ENCODE results near the gene DNAJC24. TPM values are rescaled to one million over a fixed set of nuclear protein-coding genes. Genes with fewer than 3 reads are reported as not detected.
A peak's percentile ranks its signal among the peaks of the same experiment; 100 is the strongest.

The DNAJC24 gene
- total and polyA plus RNA-seq, 10 of the 15 experiments (the other 5 are each of a cell fraction or from before 2014, with no cell fraction given): 10.0 to 25.4 (median 13.8) TPM

DNA sequence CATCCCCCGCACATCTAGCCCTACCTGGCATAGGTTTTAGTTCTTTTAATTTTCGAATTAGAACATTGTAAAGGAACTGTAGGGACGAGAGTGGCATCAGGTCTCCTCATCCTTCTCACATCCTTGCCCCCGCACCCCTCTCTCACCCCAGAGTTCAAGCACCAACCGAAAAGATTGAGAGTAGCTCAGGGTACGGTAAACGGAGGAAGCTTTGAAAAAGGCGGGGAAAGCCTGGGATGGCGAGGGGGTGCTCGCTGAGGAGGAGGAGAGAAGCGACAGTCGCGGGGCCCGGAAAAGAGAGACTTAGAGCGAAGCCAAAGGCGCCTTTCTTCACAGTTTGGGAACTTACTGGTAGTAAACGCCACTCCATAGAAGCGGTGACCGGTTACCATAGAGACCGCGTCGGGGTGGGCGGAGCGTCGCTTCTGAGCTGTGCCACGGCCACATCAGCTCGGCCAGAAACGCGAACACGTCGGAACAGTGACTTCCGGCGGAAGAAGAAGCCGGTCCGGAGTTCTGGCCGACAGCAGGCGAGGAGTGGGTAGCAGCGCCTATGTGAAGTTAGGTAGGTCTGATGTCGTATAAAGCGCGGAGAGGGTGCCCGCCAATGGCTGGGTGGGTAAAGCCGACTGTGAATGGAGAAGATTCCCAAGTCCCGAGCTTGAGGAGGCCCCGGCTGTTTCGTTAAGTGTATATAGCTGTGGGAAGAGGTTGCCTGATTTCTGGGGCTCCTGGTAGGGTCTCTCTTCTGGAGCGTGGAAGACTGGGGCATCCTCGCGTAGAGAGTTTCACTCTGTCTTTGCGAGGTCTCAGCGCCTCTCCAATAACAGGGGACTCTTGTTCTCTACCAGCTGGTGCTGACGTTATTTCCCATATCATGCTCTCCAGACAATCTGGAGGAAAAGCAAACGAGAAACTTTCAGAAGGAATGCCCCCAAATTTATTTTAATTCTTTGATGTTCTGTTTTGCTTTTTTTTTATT lies at the start of gene DNAJC24, which contains the start of gene DCDC1 (continued):
- TF ChIP-seq SIN3A (IDR thresholded peaks at IDR 0.05; ENCODE audit: low read depth, low read length) (peak; percentile 97), PAX5 (IDR thresholded peaks at IDR 0.05; ENCODE audit: borderline replicate concordance, low read depth, low read length) (no peak), MXI1 (IDR thresholded peaks at IDR 0.05; ENCODE audit: low read depth, low read length) (peak; percentile 94), BRCA1 (IDR thresholded peaks at IDR 0.05; ENCODE audit: low read depth, low read length) (no peak), SMAD5 (IDR thresholded peaks at IDR 0.05; ENCODE audit: low read depth) (peak; percentile 39; the same call in 1 of the 2 replicates), POLR2A (IDR thresholded peaks at IDR 0.05; ENCODE audit: low read depth, low read length) (peak; percentile 87), RUNX3 (IDR thresholded peaks at IDR 0.05; ENCODE audit: low read length) (peak; percentile 66), ZNF207 (IDR thresholded peaks at IDR 0.05; ENCODE audit: borderline replicate concordance) (peak; percentile 82; the same call in 1 of the 2 replicates), YY1 (IDR thresholded peaks at IDR 0.05; ENCODE audit: low read depth, low read length) (peak; percentile 87), HDGF (IDR thresholded peaks at IDR 0.05) (peak; percentile 50; the same call in 1 of the 2 replicates)
- TF ChIP-seq, protein P1, sequence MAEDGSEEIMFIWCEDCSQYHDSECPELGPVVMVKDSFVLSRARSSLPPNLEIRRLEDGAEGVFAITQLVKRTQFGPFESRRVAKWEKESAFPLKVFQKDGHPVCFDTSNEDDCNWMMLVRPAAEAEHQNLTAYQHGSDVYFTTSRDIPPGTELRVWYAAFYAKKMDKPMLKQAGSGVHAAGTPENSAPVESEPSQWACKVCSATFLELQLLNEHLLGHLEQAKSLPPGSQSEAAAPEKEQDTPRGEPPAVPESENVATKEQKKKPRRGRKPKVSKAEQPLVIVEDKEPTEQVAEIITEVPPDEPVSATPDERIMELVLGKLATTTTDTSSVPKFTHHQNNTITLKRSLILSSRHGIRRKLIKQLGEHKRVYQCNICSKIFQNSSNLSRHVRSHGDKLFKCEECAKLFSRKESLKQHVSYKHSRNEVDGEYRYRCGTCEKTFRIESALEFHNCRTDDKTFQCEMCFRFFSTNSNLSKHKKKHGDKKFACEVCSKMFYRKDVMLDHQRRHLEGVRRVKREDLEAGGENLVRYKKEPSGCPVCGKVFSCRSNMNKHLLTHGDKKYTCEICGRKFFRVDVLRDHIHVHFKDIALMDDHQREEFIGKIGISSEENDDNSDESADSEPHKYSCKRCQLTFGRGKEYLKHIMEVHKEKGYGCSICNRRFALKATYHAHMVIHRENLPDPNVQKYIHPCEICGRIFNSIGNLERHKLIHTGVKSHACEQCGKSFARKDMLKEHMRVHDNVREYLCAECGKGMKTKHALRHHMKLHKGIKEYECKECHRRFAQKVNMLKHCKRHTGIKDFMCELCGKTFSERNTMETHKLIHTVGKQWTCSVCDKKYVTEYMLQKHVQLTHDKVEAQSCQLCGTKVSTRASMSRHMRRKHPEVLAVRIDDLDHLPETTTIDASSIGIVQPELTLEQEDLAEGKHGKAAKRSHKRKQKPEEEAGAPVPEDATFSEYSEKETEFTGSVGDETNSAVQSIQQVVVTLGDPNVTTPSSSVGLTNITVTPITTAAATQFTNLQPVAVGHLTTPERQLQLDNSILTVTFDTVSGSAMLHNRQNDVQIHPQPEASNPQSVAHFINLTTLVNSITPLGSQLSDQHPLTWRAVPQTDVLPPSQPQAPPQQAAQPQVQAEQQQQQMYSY (CRISPR knock-in tag; IDR thresholded peaks at IDR 0.05): no peak
- TF ChIP-seq, protein P2, sequence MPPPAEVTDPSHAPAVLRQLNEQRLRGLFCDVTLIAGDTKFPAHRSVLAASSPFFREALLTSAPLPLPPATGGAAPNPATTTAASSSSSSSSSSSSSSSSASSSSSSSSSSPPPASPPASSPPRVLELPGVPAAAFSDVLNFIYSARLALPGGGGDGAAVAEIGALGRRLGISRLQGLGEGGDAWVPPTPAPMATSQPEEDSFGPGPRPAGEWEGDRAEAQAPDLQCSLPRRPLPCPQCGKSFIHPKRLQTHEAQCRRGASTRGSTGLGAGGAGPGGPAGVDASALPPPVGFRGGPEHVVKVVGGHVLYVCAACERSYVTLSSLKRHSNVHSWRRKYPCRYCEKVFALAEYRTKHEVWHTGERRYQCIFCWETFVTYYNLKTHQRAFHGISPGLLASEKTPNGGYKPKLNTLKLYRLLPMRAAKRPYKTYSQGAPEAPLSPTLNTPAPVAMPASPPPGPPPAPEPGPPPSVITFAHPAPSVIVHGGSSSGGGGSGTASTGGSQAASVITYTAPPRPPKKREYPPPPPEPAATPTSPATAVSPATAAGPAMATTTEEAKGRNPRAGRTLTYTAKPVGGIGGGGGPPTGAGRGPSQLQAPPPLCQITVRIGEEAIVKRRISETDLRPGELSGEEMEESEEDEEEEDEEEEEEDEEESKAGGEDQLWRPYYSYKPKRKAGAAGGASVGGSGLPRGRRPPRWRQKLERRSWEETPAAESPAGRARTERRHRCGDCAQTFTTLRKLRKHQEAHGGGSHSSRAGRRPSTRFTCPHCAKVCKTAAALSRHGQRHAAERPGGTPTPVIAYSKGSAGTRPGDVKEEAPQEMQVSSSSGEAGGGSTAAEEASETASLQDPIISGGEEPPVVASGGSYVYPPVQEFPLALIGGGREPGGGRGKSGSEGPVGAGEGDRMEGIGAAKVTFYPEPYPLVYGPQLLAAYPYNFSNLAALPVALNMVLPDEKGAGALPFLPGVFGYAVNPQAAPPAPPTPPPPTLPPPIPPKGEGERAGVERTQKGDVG (CRISPR knock-in tag; IDR thresholded peaks at IDR 0.05): no peak
- TF ChIP-seq, protein P3, sequence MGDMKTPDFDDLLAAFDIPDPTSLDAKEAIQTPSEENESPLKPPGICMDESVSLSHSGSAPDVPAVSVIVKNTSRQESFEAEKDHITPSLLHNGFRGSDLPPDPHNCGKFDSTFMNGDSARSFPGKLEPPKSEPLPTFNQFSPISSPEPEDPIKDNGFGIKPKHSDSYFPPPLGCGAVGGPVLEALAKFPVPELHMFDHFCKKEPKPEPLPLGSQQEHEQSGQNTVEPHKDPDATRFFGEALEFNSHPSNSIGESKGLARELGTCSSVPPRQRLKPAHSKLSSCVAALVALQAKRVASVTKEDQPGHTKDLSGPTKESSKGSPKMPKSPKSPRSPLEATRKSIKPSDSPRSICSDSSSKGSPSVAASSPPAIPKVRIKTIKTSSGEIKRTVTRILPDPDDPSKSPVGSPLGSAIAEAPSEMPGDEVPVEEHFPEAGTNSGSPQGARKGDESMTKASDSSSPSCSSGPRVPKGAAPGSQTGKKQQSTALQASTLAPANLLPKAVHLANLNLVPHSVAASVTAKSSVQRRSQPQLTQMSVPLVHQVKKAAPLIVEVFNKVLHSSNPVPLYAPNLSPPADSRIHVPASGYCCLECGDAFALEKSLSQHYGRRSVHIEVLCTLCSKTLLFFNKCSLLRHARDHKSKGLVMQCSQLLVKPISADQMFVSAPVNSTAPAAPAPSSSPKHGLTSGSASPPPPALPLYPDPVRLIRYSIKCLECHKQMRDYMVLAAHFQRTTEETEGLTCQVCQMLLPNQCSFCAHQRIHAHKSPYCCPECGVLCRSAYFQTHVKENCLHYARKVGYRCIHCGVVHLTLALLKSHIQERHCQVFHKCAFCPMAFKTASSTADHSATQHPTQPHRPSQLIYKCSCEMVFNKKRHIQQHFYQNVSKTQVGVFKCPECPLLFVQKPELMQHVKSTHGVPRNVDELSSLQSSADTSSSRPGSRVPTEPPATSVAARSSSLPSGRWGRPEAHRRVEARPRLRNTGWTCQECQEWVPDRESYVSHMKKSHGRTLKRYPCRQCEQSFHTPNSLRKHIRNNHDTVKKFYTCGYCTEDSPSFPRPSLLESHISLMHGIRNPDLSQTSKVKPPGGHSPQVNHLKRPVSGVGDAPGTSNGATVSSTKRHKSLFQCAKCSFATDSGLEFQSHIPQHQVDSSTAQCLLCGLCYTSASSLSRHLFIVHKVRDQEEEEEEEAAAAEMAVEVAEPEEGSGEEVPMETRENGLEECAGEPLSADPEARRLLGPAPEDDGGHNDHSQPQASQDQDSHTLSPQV (IDR thresholded peaks at IDR 0.05): no peak
- TF ChIP-seq, protein P4, sequence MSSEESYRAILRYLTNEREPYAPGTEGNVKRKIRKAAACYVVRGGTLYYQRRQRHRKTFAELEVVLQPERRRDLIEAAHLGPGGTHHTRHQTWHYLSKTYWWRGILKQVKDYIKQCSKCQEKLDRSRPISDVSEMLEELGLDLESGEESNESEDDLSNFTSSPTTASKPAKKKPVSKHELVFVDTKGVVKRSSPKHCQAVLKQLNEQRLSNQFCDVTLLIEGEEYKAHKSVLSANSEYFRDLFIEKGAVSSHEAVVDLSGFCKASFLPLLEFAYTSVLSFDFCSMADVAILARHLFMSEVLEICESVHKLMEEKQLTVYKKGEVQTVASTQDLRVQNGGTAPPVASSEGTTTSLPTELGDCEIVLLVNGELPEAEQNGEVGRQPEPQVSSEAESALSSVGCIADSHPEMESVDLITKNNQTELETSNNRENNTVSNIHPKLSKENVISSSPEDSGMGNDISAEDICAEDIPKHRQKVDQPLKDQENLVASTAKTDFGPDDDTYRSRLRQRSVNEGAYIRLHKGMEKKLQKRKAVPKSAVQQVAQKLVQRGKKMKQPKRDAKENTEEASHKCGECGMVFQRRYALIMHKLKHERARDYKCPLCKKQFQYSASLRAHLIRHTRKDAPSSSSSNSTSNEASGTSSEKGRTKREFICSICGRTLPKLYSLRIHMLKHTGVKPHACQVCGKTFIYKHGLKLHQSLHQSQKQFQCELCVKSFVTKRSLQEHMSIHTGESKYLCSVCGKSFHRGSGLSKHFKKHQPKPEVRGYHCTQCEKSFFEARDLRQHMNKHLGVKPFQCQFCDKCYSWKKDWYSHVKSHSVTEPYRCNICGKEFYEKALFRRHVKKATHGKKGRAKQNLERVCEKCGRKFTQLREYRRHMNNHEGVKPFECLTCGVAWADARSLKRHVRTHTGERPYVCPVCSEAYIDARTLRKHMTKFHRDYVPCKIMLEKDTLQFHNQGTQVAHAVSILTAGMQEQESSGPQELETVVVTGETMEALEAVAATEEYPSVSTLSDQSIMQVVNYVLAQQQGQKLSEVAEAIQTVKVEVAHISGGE (CRISPR knock-in tag; IDR thresholded peaks at IDR 0.05): peak; percentile 91

All from GM12878 (cell line).